ENCODE measurements around the gene NLGN1.

DNA sequence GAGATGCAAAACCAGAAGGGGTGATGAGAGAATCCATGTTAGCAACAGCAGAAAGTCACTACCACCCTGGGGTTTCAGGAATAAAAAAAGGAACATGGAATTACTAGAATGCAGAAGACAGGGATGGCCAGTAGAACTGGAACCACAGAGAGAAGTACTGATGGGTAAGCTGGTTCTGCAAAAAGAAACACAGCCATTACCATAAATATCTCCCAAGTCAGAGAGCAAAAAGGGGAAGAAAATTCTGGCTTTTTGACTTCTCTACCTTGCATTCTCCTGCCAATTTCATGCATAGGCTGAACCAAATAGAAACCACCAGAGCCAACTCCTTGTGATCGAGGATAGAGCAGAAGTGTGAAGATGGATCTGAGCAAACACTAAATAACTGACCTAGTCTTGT lies 911.2 kb downstream of the NLGN1 start:
- TF ChIP-seq SP1 (IDR thresholded peaks at IDR 0.05) = no peak
- TF ChIP-seq LEF1 (IDR thresholded peaks at IDR 0.05; ENCODE audit: borderline replicate concordance) = no peak
- no peak for TF ChIP-seq NFRKB (IDR thresholded peaks at IDR 0.05)
- TF ChIP-seq FOXK2 (IDR thresholded peaks at IDR 0.05) = no peak
- TF ChIP-seq L3MBTL2 (conservative IDR thresholded peaks at IDR 0.05) = no peak
